Astrocyte (in vitro differentiated cells and primary cell): ENCODE results near the gene FBXL7. TPM values are rescaled to one million over a fixed set of nuclear protein-coding genes. Genes with fewer than 3 reads are reported as not detected.
A peak's percentile ranks its signal among the peaks of the same experiment; 100 is the strongest.

Experiments used
- DNase-seq: peaks from one replicate; pipeline ENCODE4 v3.0.0-alpha.2; 2010; ENCODE audit warnings: low read depth
- FAIRE-seq: peaks from 2 replicates; lab custom pipeline; 2011; peaks lifted over from hg19 to GRCh38; lab: Jason Lieb, UNC
- H2AFZ ChIP-seq: 2 replicates; pipeline ENCODE4 v1.6.0; 2012; ENCODE audit warnings: low read depth, low read length, inconsistent platforms
- H3K27ac ChIP-seq: 2 replicates; pipeline ENCODE4 v1.5.1; 2011; ENCODE audit warnings: low read depth, low read length, inconsistent platforms
- H3K27me3 ChIP-seq: 2 replicates; pipeline ENCODE4 v1.6.0; 2011; ENCODE audit warnings: low read length, inconsistent platforms; ENCODE audit not compliant: insufficient read depth
- H3K36me3 ChIP-seq: 2 replicates; pipeline ENCODE4 v1.5.1; 2011; ENCODE audit warnings: low read length, inconsistent platforms; ENCODE audit not compliant: insufficient read depth
- H3K4me1 ChIP-seq: 2 replicates; pipeline ENCODE4 v1.5.1; 2011; ENCODE audit warnings: low read length, inconsistent platforms; ENCODE audit not compliant: insufficient read depth
- H3K4me2 ChIP-seq: 2 replicates; pipeline ENCODE4 v1.6.0; 2012; ENCODE audit warnings: low read length, inconsistent platforms
- H3K4me3 ChIP-seq: 2 replicates; pipeline ENCODE4 v1.5.1; 2011; ENCODE audit warnings: low read depth, mild to moderate bottlenecking, low read length, inconsistent platforms; ENCODE audit not compliant: insufficient read depth
- H3K79me2 ChIP-seq: 2 replicates; pipeline ENCODE4 v1.6.0; 2012; ENCODE audit warnings: mild to moderate bottlenecking, low read length, inconsistent platforms; ENCODE audit not compliant: insufficient read depth
- H3K9ac ChIP-seq: 2 replicates; pipeline ENCODE4 v1.6.0; 2012; ENCODE audit warnings: mild to moderate bottlenecking, low read length, inconsistent platforms
- H3K9me3 ChIP-seq: 2 replicates; pipeline ENCODE4 v1.5.1; 2012; ENCODE audit warnings: low read depth, mild to moderate bottlenecking, low read length, inconsistent platforms; ENCODE audit not compliant: insufficient read depth
- H4K20me1 ChIP-seq: 2 replicates; pipeline ENCODE4 v1.6.0; 2012; ENCODE audit warnings: low read length, inconsistent platforms; ENCODE audit not compliant: insufficient read depth
- H3K27ac Mint-ChIP-seq: one replicate; pipeline ENCODE4 v1.8.0; 2021; ENCODE audit warnings: mild to moderate bottlenecking, mixed read lengths; ENCODE audit not compliant: unreplicated experiment
- H3K27me3 Mint-ChIP-seq: one replicate; pipeline ENCODE4 v1.8.0; 2021; ENCODE audit warnings: low read depth, mixed read lengths; ENCODE audit not compliant: unreplicated experiment
- H3K36me3 Mint-ChIP-seq: one replicate; pipeline ENCODE4 v1.8.0; 2021; ENCODE audit warnings: low read depth, mixed read lengths; ENCODE audit not compliant: unreplicated experiment
- H3K4me1 Mint-ChIP-seq: one replicate; pipeline ENCODE4 v1.8.0; 2021; ENCODE audit warnings: low read depth, mixed read lengths; ENCODE audit not compliant: unreplicated experiment
- H3K4me3 Mint-ChIP-seq: one replicate; pipeline ENCODE4 v1.8.0; 2021; ENCODE audit warnings: mild to moderate bottlenecking, moderate library complexity, mixed read lengths; ENCODE audit not compliant: unreplicated experiment
- H3K9me3 Mint-ChIP-seq: one replicate; pipeline ENCODE4 v1.8.0; 2021; ENCODE audit warnings: mild to moderate bottlenecking, mixed read lengths; ENCODE audit not compliant: unreplicated experiment
- EZH2 ChIP-seq: IDR thresholded peaks from 2 replicates; pipeline ENCODE4 v1.6.1; 2012; ENCODE audit warnings: mild to moderate bottlenecking, low read length, inconsistent platforms; ENCODE audit not compliant: insufficient read depth
- total RNA-seq: library from RNA; stranded (reverse); gene quantifications from 2 replicates; pipeline ENCODE4 v1.2.1, GENCODE V29; 2021
- TF ChIP-seq, protein P1 (sequence below): IDR thresholded peaks from 2 replicates; pipeline ENCODE4 v1.5.1; 2011; ENCODE audit warnings: low read depth, mild to moderate bottlenecking, inconsistent platforms, low read length, moderate library complexity; ENCODE audit not compliant: insufficient read depth

Gene FBXL7
- total RNA-seq, 1 donor from 2014 or later = 21.0 TPM

GRCh38 chr5:15529821-15530220 lies 29.8 kb downstream of the FBXL7 start:
- no peak overlapping the region for H3K27ac Mint-ChIP-seq
- no peaks in the 10 kb centered on the region for H3K9me3 ChIP-seq
- no peak overlapping the region for H3K9ac ChIP-seq
- H3K27me3 ChIP-seq = no peaks in the 10 kb centered on the region
- peaks cover 8% of the 10 kb centered on the region for H3K4me1 ChIP-seq
- DNase-seq (no peak), FAIRE-seq (no peak)
- H3K36me3 Mint-ChIP-seq = peaks cover 9% of the 10 kb centered on the region
- H3K27me3 Mint-ChIP-seq = no peaks in the 10 kb centered on the region
- peaks cover 63% of the 10 kb centered on the region for H4K20me1 ChIP-seq
- peaks cover 7% of the 10 kb centered on the region for H3K4me1 Mint-ChIP-seq
- no peak overlapping the region for H3K4me2 ChIP-seq
- peaks cover 29% of the 10 kb centered on the region for H3K79me2 ChIP-seq
- H3K27ac ChIP-seq = no peak overlapping the region
- no peaks in the 10 kb centered on the region for H3K36me3 ChIP-seq
- H3K4me3 ChIP-seq = no peak overlapping the region
- no peak overlapping the region for H2AFZ ChIP-seq
- no peak for TF ChIP-seq EZH2
- TF ChIP-seq, protein P1, sequence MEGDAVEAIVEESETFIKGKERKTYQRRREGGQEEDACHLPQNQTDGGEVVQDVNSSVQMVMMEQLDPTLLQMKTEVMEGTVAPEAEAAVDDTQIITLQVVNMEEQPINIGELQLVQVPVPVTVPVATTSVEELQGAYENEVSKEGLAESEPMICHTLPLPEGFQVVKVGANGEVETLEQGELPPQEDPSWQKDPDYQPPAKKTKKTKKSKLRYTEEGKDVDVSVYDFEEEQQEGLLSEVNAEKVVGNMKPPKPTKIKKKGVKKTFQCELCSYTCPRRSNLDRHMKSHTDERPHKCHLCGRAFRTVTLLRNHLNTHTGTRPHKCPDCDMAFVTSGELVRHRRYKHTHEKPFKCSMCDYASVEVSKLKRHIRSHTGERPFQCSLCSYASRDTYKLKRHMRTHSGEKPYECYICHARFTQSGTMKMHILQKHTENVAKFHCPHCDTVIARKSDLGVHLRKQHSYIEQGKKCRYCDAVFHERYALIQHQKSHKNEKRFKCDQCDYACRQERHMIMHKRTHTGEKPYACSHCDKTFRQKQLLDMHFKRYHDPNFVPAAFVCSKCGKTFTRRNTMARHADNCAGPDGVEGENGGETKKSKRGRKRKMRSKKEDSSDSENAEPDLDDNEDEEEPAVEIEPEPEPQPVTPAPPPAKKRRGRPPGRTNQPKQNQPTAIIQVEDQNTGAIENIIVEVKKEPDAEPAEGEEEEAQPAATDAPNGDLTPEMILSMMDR = no peak
- H3K4me3 Mint-ChIP-seq = no peak overlapping the region
- peaks cover 3% of the 10 kb centered on the region for H3K9me3 Mint-ChIP-seq

- peaks cover 4% of the 10 kb centered on the region for H3K4me1 ChIP-seq
- Mint-ChIP-seq H3K27ac (no peak overlapping the region), H3K36me3 (peaks cover 7% of the 10 kb centered on the region), H3K9me3 (peaks cover 3% of the 10 kb centered on the region), H3K4me3 (no peak overlapping the region), H3K27me3 (no peaks in the 10 kb centered on the region), H3K4me1 (no peaks in the 10 kb centered on the region)
- no peaks in the 10 kb centered on the region for H3K9me3 ChIP-seq
- H3K9ac ChIP-seq = no peak overlapping the region
- H3K27ac ChIP-seq = no peak overlapping the region
- peaks cover 33% of the 10 kb centered on the region for H3K79me2 ChIP-seq
- DNase-seq = peak; percentile 59
- no peaks in the 10 kb centered on the region for H3K36me3 ChIP-seq
- TF ChIP-seq EZH2 = no peak
- TF ChIP-seq, protein P1 = no peak
- H3K4me2 ChIP-seq = peak overlapping the region; percentile 24
- no peak overlapping the region for H3K4me3 ChIP-seq
- H2AFZ ChIP-seq = no peak overlapping the region
- H4K20me1 ChIP-seq = peaks cover 72% of the 10 kb centered on the region
- H3K27me3 ChIP-seq = no peaks in the 10 kb centered on the region
- FAIRE-seq = no peak
These were observed 33.3 kb downstream of the FBXL7 start for GRCh38 chr5:15533129-15533893.

DNA sequence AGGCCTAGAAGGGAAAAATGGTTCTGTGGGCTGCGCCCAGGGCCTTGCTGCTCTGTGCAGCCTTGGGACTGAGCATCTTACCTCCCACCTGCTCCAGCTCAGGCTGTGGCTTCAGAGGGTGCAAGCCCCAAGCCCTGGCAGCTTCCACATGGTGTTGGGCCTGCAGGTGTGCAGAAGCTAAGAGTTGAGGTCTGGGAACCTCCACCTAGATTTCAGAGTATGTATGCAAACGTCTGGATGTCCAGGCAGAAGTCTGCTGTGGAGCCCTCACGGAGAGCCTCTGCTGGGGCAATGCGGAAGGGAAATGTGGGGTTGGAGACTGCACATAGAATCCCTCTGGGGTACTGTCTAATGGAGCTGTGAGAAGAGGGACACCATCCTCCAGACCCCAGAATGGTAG lies 36.0 kb downstream of the FBXL7 start:
- Histone ChIP-seq H3K36me3 (no peaks in the 10 kb centered on the region), H3K27me3 (no peaks in the 10 kb centered on the region), H3K9ac (no peak overlapping the region), H3K9me3 (no peaks in the 10 kb centered on the region), H3K4me3 (no peak overlapping the region), H3K79me2 (peaks cover 37% of the 10 kb centered on the region), H3K4me1 (peaks cover 10% of the 10 kb centered on the region), H2AFZ (no peak overlapping the region), H3K27ac (no peak overlapping the region), H3K4me2 (no peak overlapping the region), H4K20me1 (peaks cover 76% of the 10 kb centered on the region)
- Mint-ChIP-seq H3K36me3 (peaks cover 7% of the 10 kb centered on the region), H3K27ac (no peak overlapping the region), H3K4me1 (peaks cover 8% of the 10 kb centered on the region), H3K27me3 (no peaks in the 10 kb centered on the region), H3K9me3 (peaks cover 3% of the 10 kb centered on the region), H3K4me3 (no peak overlapping the region)
- FAIRE-seq (no peak), DNase-seq (no peak)
- TF ChIP-seq, protein P1 = no peak
- TF ChIP-seq EZH2 = no peak
